ENCODE data around the gene RAB26. TPM values are rescaled to one million over a fixed set of nuclear protein-coding genes. Genes with fewer than 3 reads are reported as not detected.
A peak's percentile ranks its signal among the peaks of the same experiment; 100 is the strongest.
"Not testable (repeated sequence)": the region's sequence is repeated elsewhere in the genome, so short reads cannot be mapped to it uniquely, and the experiment has no call there.

RAB26 gene, protein sequence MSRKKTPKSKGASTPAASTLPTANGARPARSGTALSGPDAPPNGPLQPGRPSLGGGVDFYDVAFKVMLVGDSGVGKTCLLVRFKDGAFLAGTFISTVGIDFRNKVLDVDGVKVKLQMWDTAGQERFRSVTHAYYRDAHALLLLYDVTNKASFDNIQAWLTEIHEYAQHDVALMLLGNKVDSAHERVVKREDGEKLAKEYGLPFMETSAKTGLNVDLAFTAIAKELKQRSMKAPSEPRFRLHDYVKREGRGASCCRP
- 0.66 and 1.2 TPM in 2 replicates for total RNA-seq (2014; rRNA removed; shearing (Covaris generic))
- polyA plus RNA-seq (2014; cell fraction: nucleus; rRNA removed), result 47.5 and 50.1 TPM in 2 replicates

DNA sequence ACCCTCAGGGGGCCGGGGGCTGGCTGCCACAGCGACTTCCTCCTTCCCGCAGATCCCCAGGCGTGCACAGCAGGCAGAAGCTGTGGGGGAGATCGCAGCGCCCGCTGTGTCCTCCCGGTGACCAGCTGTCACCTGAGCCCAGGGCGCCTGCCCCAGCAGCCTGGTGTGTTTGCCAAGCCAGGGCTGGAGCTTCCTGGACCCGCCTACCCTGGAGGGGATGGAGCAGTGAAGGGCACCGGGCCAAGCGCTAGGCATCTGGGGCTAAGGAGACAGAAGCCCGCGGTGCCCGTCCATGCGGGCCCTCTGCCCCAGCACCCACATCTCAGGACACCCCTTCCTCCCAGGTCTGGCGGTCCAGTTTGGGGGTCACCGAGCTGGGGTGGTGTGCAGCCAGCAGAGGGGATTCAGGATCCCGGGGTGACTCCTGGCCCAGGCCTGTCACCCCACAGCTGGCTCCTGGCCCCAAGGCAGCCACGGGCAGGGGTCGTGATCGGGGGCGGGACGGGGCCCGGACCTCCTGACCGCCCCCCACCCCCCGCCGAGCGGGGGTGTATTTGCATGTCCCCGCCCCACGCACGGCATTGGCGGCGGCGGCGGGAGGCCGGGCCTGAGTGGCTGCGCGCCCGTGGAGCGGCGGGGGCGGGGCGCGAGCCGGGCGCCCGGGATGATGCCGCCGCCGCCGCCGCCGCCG lies at the start of gene RAB26:
TSS of gene RAB26 (plus strand) at position 645 of the 691 bp plus-strand sequence. CDS start 159 bp downstream, outside the sequence.
- DNase-seq (ENCODE audit: extremely low read depth, low read depth), result peak; percentile 78

DNA sequence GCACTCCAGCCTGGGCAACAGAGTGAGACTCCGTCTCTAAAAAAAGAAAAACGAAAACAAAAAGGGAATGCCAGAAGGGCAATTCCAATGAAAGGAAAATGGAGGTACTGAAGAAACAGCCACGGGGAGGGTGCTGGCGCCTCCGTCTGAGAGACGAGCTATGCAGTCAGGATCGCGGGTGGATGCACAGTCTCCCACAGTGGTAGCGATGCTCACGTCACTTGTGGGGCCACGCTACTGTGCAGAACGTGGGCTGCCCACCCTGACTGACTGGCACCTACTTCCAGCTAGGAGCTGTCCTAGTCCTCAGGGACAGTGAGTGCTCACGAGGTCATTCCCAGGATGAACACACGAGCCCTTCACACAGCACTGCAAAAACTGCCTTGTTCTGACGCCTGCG lies 46.8 kb upstream of the RAB26 start:
- not testable (repeated sequence) for DNase-seq (ENCODE audit: extremely low read depth, low read depth)

DNA sequence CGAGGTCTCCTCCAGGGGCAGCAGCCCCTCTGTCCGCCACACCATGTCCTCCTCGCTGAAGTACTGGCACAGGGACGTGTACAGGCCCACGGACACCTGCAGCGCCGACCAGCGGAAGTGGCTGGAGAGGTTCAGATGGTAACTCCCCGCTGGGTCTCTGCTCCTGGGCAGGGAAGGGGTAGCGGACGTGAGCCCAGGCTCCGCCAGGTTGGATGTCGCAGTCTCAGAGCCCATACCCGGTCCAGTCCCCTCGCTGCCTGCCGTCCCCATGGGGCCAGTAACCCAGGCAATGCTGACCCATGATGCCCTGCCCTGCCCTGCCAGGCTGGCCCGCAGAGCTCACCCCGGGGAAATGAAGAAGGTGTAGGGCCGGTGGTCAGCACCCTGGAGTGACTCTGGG lies 46.0 kb upstream of the RAB26 start:
- no peak for DNase-seq (ENCODE audit: extremely low read depth, low read depth)

DNA sequence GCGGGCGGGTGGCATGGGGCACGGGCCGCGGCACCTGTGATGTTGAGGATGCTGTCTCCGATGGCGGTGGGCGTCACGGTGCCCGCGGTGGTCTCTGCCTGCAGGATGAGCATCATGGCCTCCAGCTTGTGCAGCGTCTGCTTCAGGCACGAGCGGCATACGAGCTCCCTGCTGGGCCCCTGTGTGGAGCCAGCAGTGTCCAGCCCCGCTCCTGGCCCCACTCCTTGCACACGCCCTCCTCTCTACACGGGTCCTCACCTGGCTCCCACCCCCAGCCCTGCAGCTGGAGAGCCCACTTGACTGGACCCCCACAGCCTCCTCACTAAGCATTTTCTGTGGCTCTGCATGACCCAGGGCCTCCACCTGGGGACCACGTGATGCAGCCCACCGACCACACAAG lies 44.0 kb upstream of the RAB26 start:
- not testable (repeated sequence) for DNase-seq (ENCODE audit: extremely low read depth, low read depth)

DNA sequence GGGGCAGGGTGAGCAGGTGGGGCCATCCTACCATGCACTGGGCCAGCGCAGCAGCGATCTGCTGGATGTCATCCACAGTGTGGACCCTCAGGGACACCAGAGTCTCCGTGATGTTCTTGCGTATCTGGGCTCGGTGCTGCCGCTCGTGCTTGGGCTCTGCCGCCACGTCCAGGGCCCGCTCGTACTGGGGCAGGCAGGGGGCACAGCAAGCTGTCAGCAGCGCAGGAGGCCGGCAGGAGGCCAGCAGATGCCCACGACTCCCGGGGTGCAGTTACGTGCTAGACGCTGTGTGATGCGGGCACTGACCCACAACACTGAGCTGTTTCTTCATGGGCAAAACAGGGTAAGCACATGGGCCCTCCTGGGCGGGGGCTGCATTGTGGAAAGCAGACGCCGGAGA lies 43.1 kb upstream of the RAB26 start:
- DNase-seq (ENCODE audit: extremely low read depth, low read depth), result not testable (repeated sequence)

DNA sequence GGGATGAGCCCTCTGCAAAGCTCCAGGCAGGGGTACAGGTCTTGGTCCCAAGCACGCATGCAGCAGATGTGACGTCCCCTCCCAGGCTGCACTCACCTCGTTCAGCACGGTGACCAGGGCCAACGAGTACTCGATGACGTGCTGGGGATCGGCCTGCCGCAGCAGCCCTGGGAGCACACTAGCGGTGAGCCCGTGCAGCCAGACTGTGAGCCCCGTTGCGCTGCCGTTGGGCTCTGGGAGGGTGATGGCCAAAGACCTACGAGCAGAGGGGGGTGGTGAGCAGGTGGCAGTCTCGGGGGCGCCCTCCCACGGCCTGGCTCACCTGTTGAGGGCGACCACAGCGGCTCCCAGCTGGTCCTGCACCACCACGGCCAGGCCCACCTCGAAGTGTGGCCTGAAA lies 42.7 kb upstream of the RAB26 start:
- DNase-seq (ENCODE audit: extremely low read depth, low read depth), result not testable (repeated sequence)

DNA sequence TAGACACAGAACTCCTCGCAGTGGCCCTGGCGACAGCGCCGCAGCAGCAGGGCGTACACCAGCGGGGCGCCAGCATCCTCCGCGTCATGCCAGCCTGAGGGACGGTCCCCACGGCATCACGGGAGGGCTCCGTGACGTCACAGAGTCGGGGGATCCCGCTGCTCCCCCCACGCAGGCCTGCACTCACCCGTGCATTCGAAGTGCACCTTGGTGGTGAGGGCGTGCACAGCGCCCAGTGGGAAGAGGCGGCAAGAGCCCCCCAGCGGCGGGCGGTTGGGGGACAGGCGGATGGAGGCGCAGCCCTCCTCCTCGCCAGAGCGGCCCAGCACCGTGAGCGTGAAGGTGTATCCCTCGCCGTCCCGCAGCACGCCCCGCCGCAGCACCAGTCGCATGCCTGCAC lies 42.2 kb upstream of the RAB26 start:
- not testable (repeated sequence) for DNase-seq (ENCODE audit: extremely low read depth, low read depth)

DNA sequence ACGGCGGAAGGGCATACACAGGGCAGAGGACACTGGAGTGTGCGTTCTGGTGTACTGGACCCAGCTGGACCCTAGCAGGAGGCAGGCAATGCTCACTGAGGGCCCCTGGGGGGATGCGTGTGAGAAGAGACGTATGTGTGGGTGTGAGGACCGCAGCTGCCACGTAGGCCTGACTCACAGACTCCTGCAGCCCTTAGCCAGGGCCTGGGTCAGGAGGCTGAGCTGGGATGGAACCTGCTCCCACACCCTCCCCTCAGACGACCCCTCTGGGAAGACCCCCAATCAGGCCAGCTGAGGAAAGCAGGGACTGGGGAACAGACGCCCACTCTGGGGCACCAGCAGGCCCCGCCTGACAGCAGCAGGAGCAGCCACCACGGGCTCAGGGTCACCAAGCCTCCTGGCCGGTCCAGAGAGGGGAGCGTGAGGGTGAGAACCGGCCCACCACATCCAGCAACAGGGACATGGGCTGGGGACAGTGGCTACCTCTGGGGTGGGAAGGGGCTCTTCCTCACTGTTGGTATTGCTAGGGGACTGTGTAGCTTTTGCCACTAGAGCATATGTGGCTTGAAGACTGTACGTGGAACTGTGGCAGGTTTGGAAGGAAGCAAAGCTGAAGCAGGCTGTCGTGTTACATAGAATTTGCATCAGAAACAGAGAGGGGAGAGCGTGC lies 41.2 kb upstream of the RAB26 start:
- DNase-seq (ENCODE audit: extremely low read depth, low read depth), result not testable (repeated sequence)

DNA sequence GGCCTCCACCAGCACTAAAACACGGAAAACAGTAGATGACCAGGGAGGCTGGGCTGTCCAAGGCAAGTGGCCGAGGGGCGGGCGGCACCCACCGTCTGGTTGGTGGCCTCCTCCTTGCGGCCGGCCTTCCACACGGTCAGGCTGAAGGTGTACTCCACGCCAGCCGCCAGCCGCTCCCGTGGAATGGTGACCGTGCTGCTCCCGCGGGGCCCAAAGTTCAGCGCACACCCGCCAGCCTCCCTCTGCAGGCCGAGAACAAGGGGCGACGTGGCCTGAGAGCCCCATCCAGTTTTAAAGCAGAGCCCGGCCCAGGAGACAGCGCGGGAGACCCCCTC lies 40.7 kb upstream of the RAB26 start:
- not testable (repeated sequence) for DNase-seq (ENCODE audit: extremely low read depth, low read depth)

DNA sequence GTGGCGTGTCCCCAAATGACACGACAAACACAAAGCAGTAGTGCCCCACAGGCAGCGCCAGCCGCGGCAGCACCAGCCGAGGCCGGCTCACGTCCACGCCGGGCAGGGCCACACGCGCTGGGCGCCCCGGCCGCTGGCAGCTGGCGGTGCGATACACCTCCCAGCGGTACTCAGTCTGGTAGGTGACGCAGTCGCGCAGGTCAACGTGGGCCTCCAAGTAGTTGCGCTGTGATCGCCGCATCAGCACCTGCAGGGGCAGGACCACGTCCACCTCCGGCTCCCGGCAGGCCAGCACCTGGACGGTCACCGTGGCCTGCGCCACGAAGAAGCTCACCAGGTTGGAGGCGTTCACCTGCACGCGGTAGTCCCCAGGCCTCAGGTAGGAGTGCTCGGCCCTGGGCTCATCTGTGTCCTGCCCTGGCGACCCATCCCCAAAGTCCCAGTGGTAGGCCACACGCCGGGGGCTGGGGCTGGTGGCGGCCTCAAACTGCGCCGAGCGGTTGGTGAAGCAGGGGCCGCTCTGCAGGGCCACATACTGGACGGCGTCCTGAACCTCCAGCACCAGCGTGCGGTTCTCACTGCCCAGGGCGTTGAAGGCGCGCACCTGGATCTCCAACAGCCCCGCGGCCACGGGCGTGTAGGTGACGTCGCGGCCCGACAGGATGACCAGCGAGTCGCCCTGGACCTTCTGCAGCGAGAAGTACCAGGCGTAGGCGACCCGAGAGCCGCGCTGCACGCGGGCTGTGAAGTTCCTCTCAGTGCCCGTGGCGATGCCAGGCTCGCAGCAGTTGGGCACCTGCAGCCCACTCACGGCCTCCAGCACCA lies 39.8 kb upstream of the RAB26 start:
- DNase-seq (ENCODE audit: extremely low read depth, low read depth), result not testable (repeated sequence)

DNA sequence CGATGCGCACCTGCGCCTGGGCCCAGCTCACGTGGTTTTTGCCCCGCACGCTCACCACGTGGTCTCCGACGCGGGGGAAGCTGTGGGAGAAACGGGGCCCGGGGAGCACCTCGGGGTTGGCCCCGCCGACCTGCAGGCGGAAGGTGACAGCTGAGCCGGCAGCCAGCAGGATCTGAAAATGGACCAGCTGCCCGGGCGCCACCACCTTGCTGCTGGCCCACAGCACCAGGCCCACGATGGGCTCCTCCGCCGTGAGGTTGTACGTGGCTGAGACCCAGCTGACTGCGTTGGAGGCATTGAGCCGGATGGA lies 39.2 kb upstream of the RAB26 start:
- DNase-seq (ENCODE audit: extremely low read depth, low read depth), result not testable (repeated sequence)

DNA sequence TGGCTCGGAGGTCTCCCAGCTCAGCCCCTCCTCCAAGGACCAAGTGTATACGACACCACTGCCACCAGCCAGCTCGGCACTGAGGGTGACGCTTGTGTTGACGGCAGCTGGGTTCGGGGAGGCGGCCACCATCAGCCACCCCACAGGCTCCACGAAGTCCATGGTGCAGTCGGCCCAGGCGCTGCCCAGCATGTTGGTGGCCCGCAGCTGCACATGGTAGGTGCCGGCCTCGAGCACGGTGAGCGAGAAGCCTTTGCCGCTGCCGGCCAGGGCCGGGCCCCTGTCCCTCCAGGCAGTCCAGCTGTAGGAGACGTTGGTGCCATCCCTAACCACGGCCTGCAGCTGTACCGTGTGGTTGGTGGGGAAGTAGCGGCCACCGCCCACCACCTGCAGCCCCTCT lies 38.6 kb upstream of the RAB26 start:
- not testable (repeated sequence) for DNase-seq (ENCODE audit: extremely low read depth, low read depth)

DNA sequence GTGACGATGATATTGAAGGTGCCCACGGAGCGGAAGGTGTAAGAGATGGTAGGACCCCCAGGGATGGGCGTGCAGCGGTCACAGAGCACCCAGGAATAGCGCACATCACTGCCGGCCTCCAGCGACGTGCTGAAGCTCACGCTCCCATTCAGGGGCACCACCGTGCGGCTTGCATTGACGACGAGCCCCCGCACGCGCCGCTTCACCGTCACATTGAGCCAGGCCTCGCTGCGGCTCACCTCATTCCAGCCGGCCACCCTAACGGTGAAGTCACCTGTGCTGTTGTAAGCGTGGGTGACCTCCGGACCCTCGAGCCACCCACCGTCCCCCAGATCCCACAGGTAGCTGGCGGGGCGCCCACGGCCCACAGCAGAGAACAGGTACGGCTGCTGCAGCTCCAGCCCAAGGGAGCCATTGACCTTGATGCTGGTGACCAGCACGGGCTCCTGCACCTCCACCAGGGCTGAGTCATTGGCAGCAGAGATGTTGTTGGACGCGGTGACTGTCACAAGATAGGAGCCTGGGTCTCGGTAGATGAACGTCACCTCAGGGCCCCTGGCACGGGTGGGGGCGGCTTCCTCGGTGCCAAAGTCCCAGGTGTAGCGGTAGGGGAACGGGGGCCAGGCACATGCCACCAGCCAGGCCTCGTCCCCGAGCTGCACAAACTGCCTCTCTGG lies 38.0 kb upstream of the RAB26 start:
- DNase-seq (ENCODE audit: extremely low read depth, low read depth), result not testable (repeated sequence)

DNA sequence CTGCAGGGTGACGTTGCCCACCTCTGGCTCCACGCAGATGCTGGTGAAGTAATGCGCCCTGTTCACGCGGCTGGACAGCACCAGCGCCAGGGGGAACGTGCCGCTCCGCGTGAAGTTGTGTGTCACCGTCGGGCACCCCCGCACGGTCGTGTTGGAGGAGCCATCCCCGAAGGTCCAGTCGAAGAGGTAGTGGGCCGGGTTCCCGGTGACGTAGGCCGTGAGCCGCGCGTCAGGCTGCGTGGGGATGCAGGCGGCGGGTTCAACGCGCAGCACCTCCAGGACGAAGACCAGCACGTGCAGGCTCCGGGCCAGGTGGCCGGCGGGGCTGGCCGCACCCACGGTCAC lies 37.4 kb upstream of the RAB26 start:
- not testable (repeated sequence) for DNase-seq (ENCODE audit: extremely low read depth, low read depth)

DNA sequence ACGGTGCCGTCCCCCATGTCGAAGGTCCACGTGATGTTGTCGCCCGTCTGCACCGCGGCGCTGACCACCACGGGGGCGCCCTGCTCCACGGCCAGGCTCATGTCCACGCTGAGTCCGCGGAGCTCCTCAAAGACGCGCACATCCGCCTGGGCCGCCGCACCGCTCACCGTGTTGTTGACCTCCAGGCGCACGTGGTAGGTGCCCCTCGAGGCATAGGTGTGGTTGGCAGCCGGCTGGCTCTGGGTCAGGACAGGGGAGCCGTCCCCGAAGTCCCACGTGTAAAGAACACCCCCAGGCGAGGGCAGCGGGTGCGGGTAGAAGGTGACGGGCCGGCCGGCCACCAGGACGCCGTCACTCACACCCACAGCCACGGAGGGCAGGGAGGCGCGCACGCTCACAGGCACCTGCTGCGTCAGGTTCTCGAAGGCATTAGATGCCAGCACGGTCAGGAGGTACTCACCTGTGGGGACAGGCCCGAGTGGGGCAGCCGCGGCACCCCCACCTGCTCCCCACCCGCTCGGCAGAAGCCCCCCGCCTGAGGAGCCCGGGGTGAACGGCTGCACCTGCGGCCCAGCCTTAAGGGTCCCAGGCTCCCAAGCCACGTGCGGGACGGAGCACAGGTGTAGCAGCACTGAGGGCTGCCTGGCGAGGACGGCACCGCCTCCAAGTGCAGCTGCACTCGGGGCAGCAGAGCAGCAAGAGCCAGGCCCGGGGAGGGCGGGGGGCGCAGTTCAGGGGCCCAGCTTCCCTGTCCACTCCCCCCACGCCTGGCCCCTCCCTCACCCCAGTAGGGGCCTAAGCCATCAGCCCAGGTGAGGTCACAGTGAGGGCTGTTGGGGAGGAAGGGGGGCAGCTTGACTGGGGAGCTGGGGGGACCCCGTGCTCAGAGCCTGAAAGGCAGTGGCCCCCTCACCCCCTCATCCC lies 36.8 kb upstream of the RAB26 start:
- not testable (repeated sequence) for DNase-seq (ENCODE audit: extremely low read depth, low read depth)

DNA sequence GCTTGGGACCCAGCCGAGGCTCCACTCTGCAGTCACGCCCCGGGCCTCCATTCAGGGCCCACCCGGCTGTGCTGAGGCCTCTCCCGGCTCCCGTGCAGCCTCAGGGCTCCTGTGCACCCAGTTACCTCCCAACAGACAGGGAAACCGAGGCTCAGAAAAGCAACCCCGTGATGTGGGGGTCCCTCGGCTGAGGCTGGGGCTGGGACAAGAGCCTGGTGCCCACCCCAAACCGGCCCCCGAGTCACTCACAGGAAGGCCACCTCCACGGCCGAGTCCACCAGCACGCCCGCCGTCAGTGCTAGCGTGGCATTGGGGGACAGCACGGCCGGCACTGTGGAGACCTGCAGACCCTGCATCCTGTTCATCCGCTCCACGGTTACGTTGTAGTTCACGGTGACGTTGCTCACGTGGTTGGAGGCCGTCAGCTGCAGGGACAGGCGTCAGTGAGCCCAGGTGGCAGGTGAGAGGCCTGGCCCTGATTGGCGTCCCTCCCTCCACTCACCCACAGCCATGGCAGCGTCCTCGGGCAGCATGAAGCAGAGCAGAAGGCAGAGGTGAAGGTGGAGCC lies 35.8 kb upstream of the RAB26 start:
- not testable (repeated sequence) for DNase-seq (ENCODE audit: extremely low read depth, low read depth)

DNA sequence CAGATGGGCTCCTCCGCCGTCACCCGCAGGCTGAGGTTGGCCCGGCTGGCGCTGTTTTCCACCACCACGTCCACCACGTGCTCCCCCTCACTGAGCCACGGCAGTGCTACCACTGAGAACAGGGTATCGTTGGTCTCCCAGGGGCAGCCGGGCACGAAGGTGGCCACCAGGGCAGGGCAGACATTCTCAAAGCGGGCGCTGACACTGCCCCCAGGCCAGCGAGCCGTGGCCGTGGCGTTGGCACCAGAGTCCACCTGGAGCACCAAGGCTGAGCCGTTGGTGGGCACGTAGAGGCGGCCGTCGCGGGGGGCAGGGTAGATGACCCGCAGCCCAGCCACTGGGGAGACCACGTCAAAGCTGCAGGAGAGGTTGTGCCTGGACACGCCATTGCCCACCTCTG lies 34.2 kb upstream of the RAB26 start:
- DNase-seq (ENCODE audit: extremely low read depth, low read depth), result not testable (repeated sequence)

DNA sequence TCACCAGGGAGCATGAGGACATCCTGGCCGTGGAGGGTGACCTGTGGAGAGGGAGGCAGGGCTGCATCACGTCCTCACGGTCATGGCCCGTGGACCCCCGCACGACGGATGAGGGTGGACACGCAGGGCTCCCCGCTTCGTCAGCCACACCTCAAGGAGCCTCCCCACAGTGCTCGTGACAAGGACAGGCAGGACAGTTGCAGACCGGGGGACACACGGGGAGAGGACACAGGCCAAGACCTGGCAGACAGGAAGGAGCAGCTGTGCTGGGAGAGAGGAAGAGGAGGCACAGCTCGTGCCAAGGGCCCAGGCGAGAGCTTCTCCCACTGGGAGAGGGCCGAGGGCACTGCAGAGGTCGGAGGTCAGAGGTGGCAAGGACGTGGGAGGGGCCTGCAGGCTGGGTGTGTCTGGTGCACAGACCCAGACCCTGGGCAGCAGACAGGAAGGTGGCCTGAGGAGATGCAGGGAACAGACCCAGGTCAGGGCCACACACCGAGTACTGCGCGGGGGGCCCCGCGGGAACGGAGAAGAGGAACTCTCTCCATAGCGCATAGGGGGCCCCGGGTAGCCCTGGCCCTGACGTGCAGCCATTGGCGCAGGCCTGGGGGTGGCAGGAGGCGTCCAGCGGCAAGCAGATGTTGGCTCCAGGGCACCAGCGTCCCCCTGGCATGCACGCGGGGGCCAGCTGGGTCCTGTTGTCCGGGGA lies 33.4 kb upstream of the RAB26 start:
- DNase-seq (ENCODE audit: extremely low read depth, low read depth), result not testable (repeated sequence)

All from NCI-H460 (cell line).